PC-3 (cell line): Measurements from ENCODE around the gene UNCX. TPM values are rescaled to one million over a fixed set of nuclear protein-coding genes. Genes with fewer than 3 reads are reported as not detected.

Source experiments
- ATAC-seq: fragments of 200-7000 bp; cut with Tn5 transposase; 2 replicates; pipeline ENCODE4 v1.9.1; 2020; ENCODE audit warnings: mild to moderate bottlenecking, moderate library complexity
- BruUV-seq: library from RNA; stranded (reverse); fragments of 400-500 nt; replicated peaks from 2 replicates; lab custom pipeline; 2021; lab: Mats Ljungman, UMichigan
- CTCF ChIA-PET: fragments of 300-600 bp; sonication (Branson Sonifier 250); formaldehyde crosslinking; loops from one replicate; lab custom pipeline; 2022; ENCODE audit warnings: antibody characterized with exemption; lab: Charles Lee
- POLR2A ChIA-PET: fragments of 300-600 bp; sonication (Branson Sonifier 250); formaldehyde crosslinking; loops from one replicate; lab custom pipeline; 2022; ENCODE audit warnings: antibody characterized with exemption; ENCODE audit not compliant: unreplicated experiment; lab: Charles Lee
- DNase-seq: peaks from one replicate; pipeline ENCODE4 v3.0.0-alpha.2; 2015
- H2AFZ ChIP-seq: fragments of 300-600 bp; sonication (generic); 2 replicates; pipeline ENCODE4 v1.6.0; 2016; ENCODE audit warnings: antibody characterized with exemption, low read length
- H3F3A ChIP-seq: fragments of 300-600 bp; sonication (generic); one replicate; pipeline ENCODE4 v1.6.0; 2017; ENCODE audit warnings: antibody characterized with exemption, low read length, control low read depth, mild to moderate bottlenecking; ENCODE audit not compliant: unreplicated experiment
- H3K27ac ChIP-seq: fragments of 300-600 bp; sonication (generic); 2 replicates; pipeline ENCODE4 v1.5.1; 2016; ENCODE audit warnings: mild to moderate bottlenecking, low read length
- H3K27me3 ChIP-seq: fragments of 300-600 bp; sonication (generic); 2 replicates; pipeline ENCODE4 v1.6.1; 2016; ENCODE audit warnings: low read length, mixed read lengths
- H3K36me3 ChIP-seq: fragments of 300-600 bp; sonication (generic); 2 replicates; pipeline ENCODE4 v1.6.1; 2016; ENCODE audit warnings: low read depth, mixed run types, low read length, mixed read lengths
- H3K4me1 ChIP-seq: fragments of 300-600 bp; sonication (generic); 2 replicates; pipeline ENCODE4 v1.5.1; 2016; ENCODE audit warnings: low read length; ENCODE audit not compliant: insufficient read depth
- H3K4me2 ChIP-seq: fragments of 300-600 bp; sonication (generic); 2 replicates; pipeline ENCODE4 v1.6.0; 2016; ENCODE audit warnings: low read length
- H3K4me3 ChIP-seq: fragments of 300-600 bp; sonication (generic); 2 replicates; pipeline ENCODE4 v1.5.1; 2016; ENCODE audit warnings: mild to moderate bottlenecking, low read length, mixed read lengths
- H3K79me2 ChIP-seq: fragments of 300-600 bp; sonication (generic); 2 replicates; pipeline ENCODE4 v1.6.1; 2017; ENCODE audit warnings: low read length, mixed read lengths
- H3K9ac ChIP-seq: fragments of 300-600 bp; sonication (generic); 2 replicates; pipeline ENCODE4 v1.6.0; 2016; ENCODE audit warnings: mild to moderate bottlenecking, low read length
- H3K9me2 ChIP-seq: fragments of 300-600 bp; sonication (generic); replicated peaks from 2 replicates; pipeline ENCODE4 v1.6.1; 2016; ENCODE audit warnings: mixed run types, low read length, mixed read lengths
- H3K9me3 ChIP-seq: fragments of 300-600 bp; sonication (generic); 2 replicates; pipeline ENCODE4 v1.6.1; 2016; ENCODE audit warnings: low read length, mixed read lengths
- H4K20me1 ChIP-seq: fragments of 300-600 bp; sonication (generic); 2 replicates; pipeline ENCODE4 v1.6.1; 2016; ENCODE audit warnings: low read length, mixed read lengths
- EZH2 ChIP-seq: fragments of 300-600 bp; sonication (generic); IDR thresholded peaks from one replicate; pipeline ENCODE4 v1.6.1; 2017; ENCODE audit warnings: antibody characterized with exemption, mild to moderate bottlenecking, low read length; ENCODE audit not compliant: unreplicated experiment
- EZH2phosphoT487 ChIP-seq: fragments of 300-600 bp; sonication (generic); IDR thresholded peaks from 2 replicates; pipeline ENCODE4 v1.6.1; 2018; ENCODE audit warnings: mild to moderate bottlenecking, antibody characterized with exemption, low read length, borderline replicate concordance
- intact Hi-C: fragments of 100-400 bp; cut with micrococcal nuclease; formaldehyde crosslinking; loops from 2 replicates; pipeline ENCODE4 v1.9.0; 2023
- total RNA-seq: library from RNA; depleted of rRNA; stranded (reverse); fragments of >200 nt; gene quantifications from 2 replicates; pipeline ENCODE4 v1.2.3, GENCODE V29; 2014
- TF ChIP-seq, protein P1 (sequence below): fragments of 300-600 bp; sonication (generic); conservative IDR thresholded peaks from 2 replicates; pipeline ENCODE4 v1.5.1; 2017; ENCODE audit warnings: antibody characterized with exemption, low read depth, mild to moderate bottlenecking, low read length

Gene UNCX
- total RNA-seq, 1 experiment from 2014 or later = not detected

DNA sequence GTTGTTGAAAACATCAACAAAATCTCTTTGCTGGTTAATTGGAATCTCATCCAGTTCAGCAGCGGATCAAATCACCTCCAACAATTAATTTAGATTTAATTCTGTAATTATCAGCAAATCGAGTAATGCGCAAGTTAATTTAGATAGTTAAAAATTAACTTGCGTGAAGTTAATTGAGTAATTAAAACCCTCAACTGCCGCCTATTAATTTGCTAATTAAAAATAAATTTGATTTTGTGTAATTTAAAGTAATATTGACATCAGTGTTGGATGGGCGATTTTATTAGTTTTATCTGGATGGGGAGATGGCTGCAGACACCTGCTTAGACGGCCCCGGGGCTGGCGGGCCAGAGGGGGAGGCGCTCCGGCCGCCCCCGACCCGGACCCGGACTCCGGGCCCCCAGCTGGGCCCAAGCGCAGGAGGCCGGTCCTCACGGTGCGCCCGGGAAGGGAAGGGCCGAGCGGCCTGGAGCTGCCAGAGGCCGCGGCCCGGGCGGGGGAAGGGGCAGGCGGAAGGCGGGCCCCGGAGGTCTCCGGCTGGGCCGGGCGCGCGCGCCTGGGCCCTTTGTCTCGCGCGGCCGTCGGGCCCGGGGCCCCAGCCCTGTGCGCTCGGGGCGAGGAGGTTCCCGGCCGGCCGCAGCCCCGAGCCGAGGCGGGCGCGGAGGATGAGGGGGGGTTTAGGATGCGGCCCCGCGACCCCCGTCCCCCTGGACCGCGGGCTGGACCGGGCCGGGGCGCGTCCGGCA is 3.3 kb upstream of the UNCX start:
- ChIA-PET CTCF (no interaction called here), POLR2A (no interaction called here)
- H2AFZ ChIP-seq = no peak overlapping the region
- H3K79me2 ChIP-seq = no peaks in the 10 kb centered on the region
- no peak for DNase-seq
- intact Hi-C loops = loop anchor here (5.0 kb wide), 1 partner anchor 183 kb away; no protein-coding TSS in a partner anchor
- H3K27ac ChIP-seq = no peak overlapping the region
- H3K4me3 ChIP-seq = no peak overlapping the region
- H4K20me1 ChIP-seq = no peaks in the 10 kb centered on the region
- H3K9me3 ChIP-seq = no peaks in the 10 kb centered on the region
- H3F3A ChIP-seq = no peaks in the 10 kb centered on the region
- H3K9ac ChIP-seq = no peak overlapping the region
- H3K4me2 ChIP-seq = no peak overlapping the region
- TF ChIP-seq EZH2phosphoT487 = 0 out of 2 replicates have a peak, but pooled peaks have one; percentile 23
- TF ChIP-seq, protein P1, sequence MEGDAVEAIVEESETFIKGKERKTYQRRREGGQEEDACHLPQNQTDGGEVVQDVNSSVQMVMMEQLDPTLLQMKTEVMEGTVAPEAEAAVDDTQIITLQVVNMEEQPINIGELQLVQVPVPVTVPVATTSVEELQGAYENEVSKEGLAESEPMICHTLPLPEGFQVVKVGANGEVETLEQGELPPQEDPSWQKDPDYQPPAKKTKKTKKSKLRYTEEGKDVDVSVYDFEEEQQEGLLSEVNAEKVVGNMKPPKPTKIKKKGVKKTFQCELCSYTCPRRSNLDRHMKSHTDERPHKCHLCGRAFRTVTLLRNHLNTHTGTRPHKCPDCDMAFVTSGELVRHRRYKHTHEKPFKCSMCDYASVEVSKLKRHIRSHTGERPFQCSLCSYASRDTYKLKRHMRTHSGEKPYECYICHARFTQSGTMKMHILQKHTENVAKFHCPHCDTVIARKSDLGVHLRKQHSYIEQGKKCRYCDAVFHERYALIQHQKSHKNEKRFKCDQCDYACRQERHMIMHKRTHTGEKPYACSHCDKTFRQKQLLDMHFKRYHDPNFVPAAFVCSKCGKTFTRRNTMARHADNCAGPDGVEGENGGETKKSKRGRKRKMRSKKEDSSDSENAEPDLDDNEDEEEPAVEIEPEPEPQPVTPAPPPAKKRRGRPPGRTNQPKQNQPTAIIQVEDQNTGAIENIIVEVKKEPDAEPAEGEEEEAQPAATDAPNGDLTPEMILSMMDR = no peak
- TF ChIP-seq EZH2 = peak; percentile 70
- BruUV-seq = no TSS peak
- no peaks in the 10 kb centered on the region for H3K4me1 ChIP-seq
- no peaks in the 10 kb centered on the region for H3K9me2 ChIP-seq
- ATAC-seq = no peak
- no peaks in the 10 kb centered on the region for H3K36me3 ChIP-seq
- H3K27me3 ChIP-seq = peaks cover 79% of the 10 kb centered on the region

DNA sequence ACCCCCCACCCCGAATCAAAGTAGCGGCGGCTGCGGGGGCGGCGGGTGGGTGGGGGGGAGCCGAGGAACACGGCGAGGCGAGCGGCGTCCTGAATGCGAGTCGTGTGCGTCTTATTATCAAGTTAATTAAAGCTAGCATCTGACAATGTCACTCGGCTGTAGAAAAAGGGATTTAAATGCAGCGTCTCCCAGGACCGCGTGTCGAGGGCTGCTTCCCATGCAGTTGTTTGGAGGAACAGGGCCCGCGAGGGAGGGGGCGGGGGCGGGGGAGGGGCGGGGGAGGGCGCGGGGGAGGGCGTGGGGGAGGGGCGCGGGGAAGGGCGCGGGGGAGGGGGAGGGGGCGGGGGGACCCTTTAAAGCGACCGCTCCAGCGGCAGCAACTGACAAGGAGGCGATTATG is 2.7 kb upstream of the UNCX start:
- H3K27ac ChIP-seq = no peak overlapping the region
- no peaks in the 10 kb centered on the region for H3K79me2 ChIP-seq
- no peak overlapping the region for H3K4me2 ChIP-seq
- no TSS peak for BruUV-seq
- H3K27me3 ChIP-seq = peaks cover 81% of the 10 kb centered on the region
- ChIA-PET CTCF (interaction anchor here (0.6 kb wide), 1 partner anchor 202 kb away, joined by 3 read pairs; no protein-coding TSS in a partner anchor), POLR2A (no interaction called here)
- no peaks in the 10 kb centered on the region for H3K4me1 ChIP-seq
- intact Hi-C loops = loop anchor here (5.0 kb wide), 1 partner anchor 182 kb away; no protein-coding TSS in a partner anchor
- ATAC-seq = no peak
- no peak overlapping the region for H3K9ac ChIP-seq
- H3F3A ChIP-seq = no peaks in the 10 kb centered on the region
- TF ChIP-seq, protein P1 = no peak
- no peak for TF ChIP-seq EZH2phosphoT487
- TF ChIP-seq EZH2 = no peak
- no peak overlapping the region for H2AFZ ChIP-seq
- no peaks in the 10 kb centered on the region for H4K20me1 ChIP-seq
- H3K36me3 ChIP-seq = no peaks in the 10 kb centered on the region
- no peak for DNase-seq
- no peak overlapping the region for H3K4me3 ChIP-seq
- no peaks in the 10 kb centered on the region for H3K9me3 ChIP-seq
- no peaks in the 10 kb centered on the region for H3K9me2 ChIP-seq
